Type B pancreatic cell (in vitro differentiated cells): ENCODE results near the gene SH3TC2. TPM values are rescaled to one million over a fixed set of nuclear protein-coding genes. Genes with fewer than 3 reads are reported as not detected.

ENCODE experiments used
- DNase-seq: peaks from one replicate; pipeline ENCODE4 v3.0.0; 2021; ENCODE audit warnings: mixed read lengths; ENCODE audit not compliant: unreplicated experiment; ENCODE audit errors: extremely low spot score
- H3K27ac Mint-ChIP-seq: 2 replicates; pipeline ENCODE4 v1.8.0; 2021; ENCODE audit warnings: mild to moderate bottlenecking, mixed read lengths
- H3K27me3 Mint-ChIP-seq: 2 replicates; pipeline ENCODE4 v1.8.0; 2021; ENCODE audit warnings: mixed read lengths
- H3K36me3 Mint-ChIP-seq: 2 replicates; pipeline ENCODE4 v1.8.0; 2021; ENCODE audit warnings: mixed read lengths
- H3K4me1 Mint-ChIP-seq: one replicate; pipeline ENCODE4 v1.8.0; 2021; ENCODE audit warnings: mixed read lengths; ENCODE audit not compliant: unreplicated experiment
- H3K4me3 Mint-ChIP-seq: 2 replicates; pipeline ENCODE4 v1.8.0; 2021; ENCODE audit warnings: mild to moderate bottlenecking, mixed read lengths
- H3K9me3 Mint-ChIP-seq: 2 replicates; pipeline ENCODE4 v1.8.0; 2021; ENCODE audit warnings: mixed read lengths
- CTCF ChIP-seq: fragments of 200-600 bp; sonication (generic); conservative IDR thresholded peaks from 2 replicates; pipeline ENCODE4 v1.5.0; 2021; ENCODE audit warnings: antibody characterized with exemption, mild to moderate bottlenecking
- total RNA-seq: library from RNA; stranded (reverse); gene quantifications from 2 replicates; pipeline ENCODE4 v1.2.1, GENCODE V29; 2021; ENCODE audit warnings: low replicate concordance

SH3TC2 gene
- total RNA-seq, 1 donor from 2014 or later: 8.6 TPM

DNA sequence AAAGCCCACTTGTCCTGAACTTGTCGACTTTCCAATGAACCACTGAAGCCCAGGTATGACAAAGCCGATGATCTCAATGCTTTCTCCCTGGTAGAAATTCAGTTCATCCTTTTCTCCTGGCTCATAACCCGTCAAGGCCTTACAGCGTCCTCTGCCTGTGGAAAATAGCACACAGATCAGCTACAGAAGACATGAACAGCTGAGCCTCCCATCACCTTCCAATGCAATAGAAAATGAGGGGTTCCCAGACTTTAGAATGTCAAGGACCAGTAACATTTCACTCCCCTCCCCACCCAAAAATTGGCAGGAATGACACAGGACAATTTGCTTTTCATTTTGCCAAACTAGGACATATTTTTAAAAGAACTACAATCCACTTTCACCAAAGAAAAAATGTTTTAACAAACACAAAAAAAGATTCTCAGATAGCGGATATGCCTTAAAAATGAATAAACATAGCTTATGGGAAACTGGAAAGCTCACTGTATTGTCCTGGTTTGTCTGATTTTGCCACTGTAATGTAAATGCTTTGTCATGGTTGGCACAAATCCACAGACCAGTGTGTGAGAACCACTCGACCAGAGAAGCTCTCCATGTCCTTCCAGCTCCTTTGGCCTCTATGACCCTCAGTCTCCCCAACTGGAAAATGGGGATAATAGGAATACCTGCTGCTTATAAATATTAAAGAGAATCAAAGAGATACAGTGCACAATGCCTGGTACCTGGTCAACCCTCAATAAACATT lies 24.4 kb downstream of the SH3TC2 start:
- TF ChIP-seq CTCF: no peak
- Mint-ChIP-seq H3K27ac (no peak overlapping the region), H3K4me1 (peaks cover 5% of the 10 kb centered on the region), H3K36me3 (no peaks in the 10 kb centered on the region), H3K9me3 (no peaks in the 10 kb centered on the region), H3K27me3 (peaks cover 13% of the 10 kb centered on the region), H3K4me3 (no peak overlapping the region)
- no peak for DNase-seq

GRCh38 chr5:149037817-149038216 lies 25.0 kb downstream of the SH3TC2 start:
- Mint-ChIP-seq H3K4me3 (no peak overlapping the region), H3K9me3 (no peaks in the 10 kb centered on the region), H3K27me3 (peaks cover 13% of the 10 kb centered on the region), H3K36me3 (no peaks in the 10 kb centered on the region), H3K27ac (no peak overlapping the region), H3K4me1 (peaks cover 5% of the 10 kb centered on the region)
- DNase-seq: no peak
- TF ChIP-seq CTCF: no peak

GRCh38 chr5:149036970-149037369 lies 25.9 kb downstream of the SH3TC2 start:
- peaks cover 13% of the 10 kb centered on the region for H3K27me3 Mint-ChIP-seq
- H3K9me3 Mint-ChIP-seq: no peaks in the 10 kb centered on the region
- H3K27ac Mint-ChIP-seq: no peak overlapping the region

GRCh38 chr5:149036168-149036567 lies 26.7 kb downstream of the SH3TC2 start:
- H3K9me3 Mint-ChIP-seq: no peaks in the 10 kb centered on the region
- H3K27me3 Mint-ChIP-seq: peaks cover 13% of the 10 kb centered on the region
- no peak overlapping the region for H3K4me3 Mint-ChIP-seq
- H3K36me3 Mint-ChIP-seq: no peaks in the 10 kb centered on the region
- H3K27ac Mint-ChIP-seq: no peak overlapping the region
- H3K4me1 Mint-ChIP-seq: peaks cover 5% of the 10 kb centered on the region
- TF ChIP-seq CTCF: no peak
- no peak for DNase-seq

More at GRCh38 chr5:149036970-149037369, 25.9 kb downstream of the SH3TC2 start:
- no peak for TF ChIP-seq CTCF
- no peaks in the 10 kb centered on the region for H3K36me3 Mint-ChIP-seq
- no peak for DNase-seq
- H3K4me3 Mint-ChIP-seq: no peak overlapping the region
- H3K4me1 Mint-ChIP-seq: peaks cover 5% of the 10 kb centered on the region

GRCh38 chr5:149035372-149035790 lies 27.5 kb downstream of the SH3TC2 start:
- H3K4me1 Mint-ChIP-seq: peaks cover 8% of the 10 kb centered on the region
- DNase-seq: peak; percentile 77
- H3K27ac Mint-ChIP-seq: no peak overlapping the region

More at GRCh38 chr5:149035372-149035790, 27.5 kb downstream of the SH3TC2 start:
- H3K27me3 Mint-ChIP-seq: peaks cover 13% of the 10 kb centered on the region
- peak; percentile 91 for TF ChIP-seq CTCF
- H3K9me3 Mint-ChIP-seq: peaks cover 4% of the 10 kb centered on the region
- no peak overlapping the region for H3K4me3 Mint-ChIP-seq
- H3K36me3 Mint-ChIP-seq: no peaks in the 10 kb centered on the region
